GM19328 (cell line): ENCODE measurements around the gene KLHL33.

Experiments used
- ATAC-seq: cut with Tn5 transposase; IDR thresholded peaks from one replicate; pipeline ENCODE4 v1.9.1; 2021; ENCODE audit warnings: mild to moderate bottlenecking, moderate library complexity; ENCODE audit not compliant: unreplicated experiment

The KLHL33 gene, protein sequence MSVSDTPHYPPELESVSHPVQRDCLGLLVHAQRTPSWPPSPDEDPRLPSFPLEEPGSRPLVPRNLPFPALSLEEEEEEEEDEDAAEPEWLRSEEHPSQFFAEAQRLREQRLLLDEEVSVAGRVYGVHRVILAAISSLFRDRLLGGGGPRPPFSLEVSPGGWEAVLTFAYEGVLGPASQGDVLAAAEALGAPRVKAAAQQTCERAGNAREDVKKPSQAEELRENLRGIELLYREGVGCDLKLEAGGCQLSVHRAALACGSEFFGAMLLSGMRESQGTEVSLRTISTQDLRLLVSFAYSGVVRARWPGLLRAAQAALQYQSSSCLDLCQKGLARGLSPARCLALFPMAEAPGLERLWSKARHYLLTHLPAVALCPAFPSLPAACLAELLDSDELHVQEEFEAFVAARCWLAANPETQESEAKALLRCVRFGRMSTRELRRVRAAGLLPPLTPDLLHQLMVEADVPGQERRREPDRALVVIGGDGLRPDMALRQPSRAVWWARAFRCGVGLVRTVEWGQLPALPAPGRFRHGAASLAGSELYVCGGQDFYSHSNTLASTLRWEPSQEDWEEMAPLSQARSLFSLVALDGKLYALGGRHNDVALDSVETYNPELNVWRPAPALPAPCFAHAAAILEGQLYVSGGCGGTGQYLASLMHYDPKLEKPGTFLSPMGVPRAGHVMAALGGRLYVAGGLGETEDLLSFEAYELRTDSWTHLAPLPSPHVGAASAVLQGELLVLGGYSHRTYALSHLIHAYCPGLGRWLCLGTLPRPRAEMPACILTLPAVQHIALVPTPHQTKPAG

GRCh38 chr14:20435582-20436362, at the start of gene KLHL33:
Gene KLHL33, minus strand, starts transcription at chr14:20436166. Its CDS starts 355 bp downstream, at chr14:20435811.
- ATAC-seq: no peak

DNA sequence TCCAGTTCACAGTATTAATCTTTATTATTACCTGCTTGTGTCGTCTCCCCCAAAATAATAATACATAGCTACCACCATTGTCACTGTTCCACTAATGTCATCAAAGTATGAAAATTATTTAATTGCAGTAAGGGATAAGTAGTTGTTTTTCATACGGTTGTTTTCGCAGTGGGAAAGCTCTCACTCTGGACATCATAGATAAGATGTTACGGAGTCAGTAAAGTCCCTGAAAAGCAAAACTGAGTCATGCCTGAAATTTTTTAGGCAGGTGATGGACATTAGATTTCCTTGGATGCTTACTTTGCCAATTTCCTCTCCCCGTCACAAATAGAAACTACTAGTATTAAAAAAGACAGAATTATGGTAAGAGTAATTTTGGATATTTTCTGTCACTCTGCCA, 46.4 kb upstream of the KLHL33 start:
- ATAC-seq: no peak

- no peak for ATAC-seq
Observed at GRCh38 chr14:20478894-20479293, 42.9 kb upstream of the KLHL33 start.

DNA sequence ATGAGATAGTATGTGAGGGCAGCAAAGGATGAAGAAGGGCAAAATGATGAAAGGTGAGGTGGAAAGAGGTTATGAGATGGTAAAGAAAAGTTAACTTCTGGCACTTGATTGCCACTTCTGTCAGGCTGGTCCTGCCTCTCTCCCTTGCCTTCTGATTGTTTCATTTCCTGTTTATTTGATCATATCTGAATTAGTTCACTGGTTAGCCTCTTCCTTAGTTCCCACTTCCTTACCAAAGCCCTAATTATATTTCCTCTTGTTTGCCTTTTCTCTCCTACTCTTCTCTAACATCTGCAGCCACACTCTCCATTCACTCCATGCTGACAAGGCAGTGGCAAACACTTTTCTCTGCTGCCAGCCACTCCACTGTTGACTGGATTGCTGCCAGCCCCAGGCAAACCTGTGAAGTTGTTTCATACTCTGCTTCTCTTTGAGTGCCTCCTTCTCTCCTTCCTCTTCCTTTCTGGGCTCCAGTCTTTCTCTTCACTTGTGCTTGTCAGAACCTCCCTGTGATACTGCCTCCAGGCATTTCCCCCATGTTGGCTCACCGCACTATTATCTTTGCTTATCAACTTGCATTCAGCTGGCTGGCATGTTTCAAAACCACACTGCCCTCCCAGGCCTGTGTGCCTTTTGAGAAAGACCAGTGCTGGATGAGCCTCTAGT, 41.4 kb upstream of the KLHL33 start:
- no peak for ATAC-seq

GRCh38 chr14:20476776-20477175, 40.8 kb upstream of the KLHL33 start:
- no peak for ATAC-seq

DNA sequence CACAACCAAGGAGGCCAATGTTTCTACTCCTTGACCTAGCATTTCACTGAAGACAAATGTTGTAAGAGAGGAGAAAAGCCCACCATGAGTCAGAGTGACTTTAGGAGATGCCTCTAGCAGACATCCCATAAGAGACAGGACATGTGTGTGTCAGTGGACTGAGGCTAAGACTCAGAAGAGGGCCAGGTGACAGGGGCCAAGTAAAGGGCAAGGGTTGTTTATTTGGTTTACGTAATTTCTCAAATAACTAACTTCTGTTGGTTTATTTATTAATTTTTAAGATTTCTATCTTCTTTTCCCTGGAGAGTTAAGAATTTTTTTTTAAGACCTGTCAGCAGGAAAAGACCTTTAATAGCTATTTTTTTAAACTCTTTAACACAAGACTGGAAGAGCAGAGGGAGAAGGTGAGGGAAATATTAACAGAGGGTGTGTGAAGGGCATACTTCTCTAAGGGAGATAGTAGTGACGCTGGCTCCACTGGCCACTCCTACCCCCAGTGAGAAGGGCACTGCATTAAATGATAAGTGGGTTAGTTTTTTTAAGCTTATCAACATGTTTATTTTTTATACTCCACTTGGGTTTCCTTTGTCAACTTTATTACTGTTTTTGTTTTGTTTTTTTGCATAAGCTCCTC, 36.7 kb upstream of the KLHL33 start:
- no peak for ATAC-seq

- no peak for ATAC-seq
Observed at GRCh38 chr14:20470603-20470901, 34.6 kb upstream of the KLHL33 start.

GRCh38 chr14:20469890-20470602, 34.1 kb upstream of the KLHL33 start:
- ATAC-seq: peak; percentile 28

GRCh38 chr14:20469242-20469889, 33.4 kb upstream of the KLHL33 start, which contains the start of gene PNP:
Gene PNP, plus strand, starts transcription at chr14:20469406. Its CDS starts 119 bp downstream, at chr14:20469525.
- peak; percentile 95 for ATAC-seq

DNA sequence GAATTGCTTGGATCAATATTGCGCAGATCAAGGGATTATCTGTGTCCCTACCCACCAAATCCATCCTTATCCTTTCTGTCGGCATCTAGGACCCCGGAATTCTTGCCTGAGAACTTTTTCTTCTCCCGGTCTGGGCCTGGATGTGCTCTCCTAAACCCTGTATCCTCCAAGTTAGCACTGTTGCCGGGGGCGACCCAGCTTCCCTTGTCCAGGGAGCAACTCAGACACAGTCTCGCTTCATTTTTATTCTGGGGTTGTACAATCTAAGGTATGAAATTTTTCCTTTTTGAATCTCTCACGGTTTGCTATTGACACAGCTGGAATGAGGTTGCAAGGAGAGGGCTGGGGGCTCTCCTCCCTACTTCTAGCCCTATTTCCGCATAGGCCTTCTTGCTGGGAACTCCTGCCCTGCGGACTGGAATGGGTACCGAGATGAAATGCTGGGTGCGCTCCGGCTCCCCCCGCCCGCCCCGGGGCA, 32.8 kb upstream of the KLHL33 start:
- ATAC-seq: no peak

DNA sequence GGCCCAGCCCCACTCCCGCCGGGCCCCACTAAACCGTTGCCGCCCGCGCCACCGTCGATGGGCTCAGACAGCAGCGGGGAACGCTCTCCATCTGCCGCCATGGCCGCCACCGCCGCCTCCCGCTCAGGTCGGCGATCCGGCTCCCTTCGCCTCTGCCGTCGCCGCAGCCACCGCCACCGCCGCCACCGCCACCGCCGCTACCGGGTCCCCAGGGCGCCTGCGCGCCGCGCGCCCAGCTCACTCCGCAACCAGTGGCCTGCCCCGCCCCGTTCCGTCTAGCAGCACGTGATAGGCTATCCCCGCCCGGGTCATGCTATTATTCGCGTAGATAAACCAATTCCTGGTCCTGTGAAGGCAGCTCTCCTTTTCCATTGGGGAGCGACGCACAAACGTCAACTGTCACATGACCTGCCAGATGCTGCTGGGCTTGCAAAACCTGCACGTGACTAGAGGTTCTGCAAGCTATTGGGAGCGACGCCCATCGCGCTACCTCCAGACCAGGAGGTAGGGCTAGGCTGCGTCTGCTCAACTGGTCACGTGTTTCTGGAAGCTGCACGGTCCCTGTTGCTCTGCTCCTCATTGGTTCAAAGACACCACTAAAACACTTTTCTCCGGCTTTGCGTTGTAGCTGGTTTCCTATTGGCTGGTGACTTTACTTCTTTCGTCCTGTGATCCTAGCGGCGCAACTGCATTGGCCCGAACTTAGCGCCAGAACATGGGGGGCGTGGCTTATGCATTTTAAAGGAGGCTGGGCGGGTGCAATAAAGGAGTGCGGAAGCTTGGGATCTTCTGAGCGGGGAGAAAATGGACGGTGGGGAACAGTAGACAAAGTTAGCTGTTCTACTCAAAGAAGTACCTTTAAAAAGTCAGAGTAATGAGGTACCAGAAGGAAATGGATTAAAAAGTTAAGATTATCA, 25.5 kb upstream of the KLHL33 start, which contains the start of gene PIP4P1:
TSS of gene PIP4P1 (minus strand) at position 210 of the 917 bp plus-strand sequence. CDS start at position 101, 109 bp downstream.
- peak; percentile 95 for ATAC-seq

- no peak for ATAC-seq
Observed at GRCh38 chr14:20460458-20461224, 24.7 kb upstream of the KLHL33 start.

DNA sequence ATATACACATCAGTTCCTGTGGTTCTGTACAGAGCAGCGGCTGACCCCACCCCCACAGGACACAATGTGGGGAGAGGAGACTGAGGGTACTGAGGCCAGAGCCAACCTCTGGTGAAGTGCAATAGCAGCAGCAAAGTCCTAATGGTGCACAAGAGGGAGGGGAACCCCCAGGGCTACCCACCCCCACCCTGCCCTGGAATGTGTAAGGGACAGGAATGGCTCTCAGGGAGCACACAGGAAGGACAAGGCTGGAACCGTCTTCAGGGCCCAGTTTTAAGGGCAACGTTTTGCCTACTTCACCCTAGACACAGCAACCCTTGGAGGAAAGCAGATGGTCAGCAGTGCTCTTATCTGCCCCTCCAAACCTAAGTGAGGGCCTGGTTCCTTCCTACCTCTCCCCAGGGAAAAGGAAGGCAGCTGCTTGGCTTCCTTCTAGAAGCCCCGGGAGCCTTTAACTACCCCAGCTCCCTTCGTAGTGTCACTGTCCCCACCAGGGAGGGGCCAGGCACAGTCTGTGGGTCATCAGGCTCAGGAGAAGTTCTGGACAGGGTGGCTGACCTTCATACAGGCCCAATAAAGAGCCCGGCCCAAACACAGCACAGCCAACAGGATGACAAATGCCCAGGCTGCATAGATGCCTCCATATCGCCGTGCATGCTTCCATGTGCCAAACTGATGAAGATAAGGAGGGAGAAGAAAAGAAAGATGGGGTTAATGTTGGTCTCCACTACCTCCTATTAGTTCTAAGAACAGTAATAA, 22.2 kb upstream of the KLHL33 start:
- no peak for ATAC-seq

DNA sequence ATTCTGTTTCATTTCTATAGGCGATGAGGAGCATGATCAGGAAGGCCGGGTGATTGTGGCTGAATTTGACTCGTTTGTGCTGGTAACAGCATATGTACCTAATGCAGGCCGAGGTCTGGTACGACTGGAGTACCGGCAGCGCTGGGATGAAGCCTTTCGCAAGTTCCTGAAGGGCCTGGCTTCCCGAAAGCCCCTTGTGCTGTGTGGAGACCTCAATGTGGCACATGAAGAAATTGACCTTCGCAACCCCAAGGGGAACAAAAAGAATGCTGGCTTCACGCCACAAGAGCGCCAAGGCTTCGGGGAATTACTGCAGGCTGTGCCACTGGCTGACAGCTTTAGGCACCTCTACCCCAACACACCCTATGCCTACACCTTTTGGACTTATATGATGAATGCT, 21.0 kb upstream of the KLHL33 start:
- ATAC-seq: no peak

DNA sequence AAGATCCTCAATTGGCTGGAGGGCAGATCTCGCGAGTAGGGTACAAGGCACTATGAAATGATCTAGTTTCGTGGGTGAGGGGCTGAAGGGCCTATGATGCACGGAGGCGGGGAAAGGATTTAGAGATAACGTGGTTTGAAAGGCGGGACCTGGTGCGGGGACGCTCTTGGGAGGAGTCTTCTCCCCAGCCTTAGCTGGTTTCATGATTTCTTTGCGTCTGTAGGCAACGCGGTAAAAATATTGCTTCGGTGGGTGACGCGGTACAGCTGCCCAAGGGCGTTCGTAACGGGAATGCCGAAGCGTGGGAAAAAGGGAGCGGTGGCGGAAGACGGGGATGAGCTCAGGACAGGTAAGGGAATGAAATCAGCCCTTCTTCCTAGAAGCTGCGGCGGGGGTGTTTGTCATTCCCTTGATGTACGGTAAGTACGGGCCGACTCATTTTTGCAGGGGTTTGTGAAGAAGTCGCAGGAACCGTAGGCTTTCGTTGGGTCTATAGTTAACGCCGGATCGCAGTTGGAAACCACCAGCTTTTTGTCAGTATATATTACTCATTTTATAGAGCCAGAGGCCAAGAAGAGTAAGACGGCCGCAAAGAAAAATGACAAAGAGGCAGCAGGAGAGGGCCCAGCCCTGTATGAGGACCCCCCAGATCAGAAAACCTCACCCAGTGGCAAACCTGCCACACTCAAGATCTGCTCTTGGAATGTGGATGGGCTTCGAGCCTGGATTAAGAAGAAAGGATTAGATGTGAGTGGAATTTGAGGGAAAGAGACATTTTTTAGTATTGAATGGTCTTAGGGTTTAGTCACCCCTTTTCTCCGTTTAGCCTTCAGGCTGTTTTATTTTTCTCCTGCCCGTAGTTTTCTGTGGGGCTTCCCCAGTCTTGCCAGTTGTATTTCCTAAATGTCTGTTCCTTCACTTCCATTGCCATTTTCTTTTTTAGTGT, 19.7 kb upstream of the KLHL33 start:
- ATAC-seq: peak; percentile 46
